NCI-H526 treated with DMSO at 0.1 percent for 48 hours (cell line): ENCODE data around the gene ZMYM2.
"Not testable (repeated sequence)": the region's sequence is repeated elsewhere in the genome, so short reads cannot be mapped to it uniquely, and the experiment has no call there.

Source experiments
- DNase-seq: peaks from one replicate; lab custom pipeline; 2025; lab: John Stamatoyannopoulos, UW

Gene ZMYM2

GRCh38 chr13:19982447-19983043 is 24.0 kb downstream of the ZMYM2 start:
- peak; percentile 69 for DNase-seq

GRCh38 chr13:19984430-19985218 is 26.1 kb downstream of the ZMYM2 start:
- DNase-seq = peak; percentile 44

- peak; percentile 29 for DNase-seq
Observed at GRCh38 chr13:19985219-19985556, 26.7 kb downstream of the ZMYM2 start.

GRCh38 chr13:19991531-19991930 is 33.0 kb downstream of the ZMYM2 start:
- no peak for DNase-seq

GRCh38 chr13:19993024-19993423 is 34.5 kb downstream of the ZMYM2 start:
- DNase-seq = no peak

GRCh38 chr13:19998960-19999359 is 40.4 kb downstream of the ZMYM2 start:
- no peak for DNase-seq

GRCh38 chr13:20000062-20000552 is 41.6 kb downstream of the ZMYM2 start:
- no peak for DNase-seq

GRCh38 chr13:20001366-20002190 is 43.1 kb downstream of the ZMYM2 start:
- DNase-seq = no peak

GRCh38 chr13:20002787-20003186 is 44.3 kb downstream of the ZMYM2 start:
- DNase-seq = no peak

GRCh38 chr13:20006206-20006605 is 47.7 kb downstream of the ZMYM2 start:
- DNase-seq = no peak

GRCh38 chr13:20015763-20016162 is 57.2 kb downstream of the ZMYM2 start:
- DNase-seq = no peak

- DNase-seq = no peak
Observed at GRCh38 chr13:20016649-20017364, 58.3 kb downstream of the ZMYM2 start.

- no peak for DNase-seq
Observed at GRCh38 chr13:20017365-20017711, 58.8 kb downstream of the ZMYM2 start.

- no peak for DNase-seq
Observed at GRCh38 chr13:20019043-20019442, 60.5 kb downstream of the ZMYM2 start.

- DNase-seq = no peak
Observed at GRCh38 chr13:20024702-20025101, 66.2 kb downstream of the ZMYM2 start.

- DNase-seq = no peak
Observed at GRCh38 chr13:20028953-20029352, 70.4 kb downstream of the ZMYM2 start.

GRCh38 chr13:20033486-20033885 is 75.0 kb downstream of the ZMYM2 start:
- no peak for DNase-seq

- no peak for DNase-seq
Observed at GRCh38 chr13:20035130-20035529, 76.6 kb downstream of the ZMYM2 start.

GRCh38 chr13:20037908-20038307 is 79.4 kb downstream of the ZMYM2 start:
- no peak for DNase-seq

- not testable (repeated sequence) for DNase-seq
Observed at GRCh38 chr13:20042603-20043002, 84.1 kb downstream of the ZMYM2 start.

- DNase-seq = no peak
Observed at GRCh38 chr13:20043207-20043925, 84.8 kb downstream of the ZMYM2 start.

- DNase-seq = no peak
Observed at GRCh38 chr13:20044086-20044485, 85.6 kb downstream of the ZMYM2 start.
